ENCODE data around the gene TSPYL6. TPM values are rescaled to one million over a fixed set of nuclear protein-coding genes. Genes with fewer than 3 reads are reported as not detected.
A peak's percentile ranks its signal among the peaks of the same experiment; 100 is the strongest.

Gene TSPYL6
- total RNA-seq, 1 donor from 2014 or later = not detected

DNA sequence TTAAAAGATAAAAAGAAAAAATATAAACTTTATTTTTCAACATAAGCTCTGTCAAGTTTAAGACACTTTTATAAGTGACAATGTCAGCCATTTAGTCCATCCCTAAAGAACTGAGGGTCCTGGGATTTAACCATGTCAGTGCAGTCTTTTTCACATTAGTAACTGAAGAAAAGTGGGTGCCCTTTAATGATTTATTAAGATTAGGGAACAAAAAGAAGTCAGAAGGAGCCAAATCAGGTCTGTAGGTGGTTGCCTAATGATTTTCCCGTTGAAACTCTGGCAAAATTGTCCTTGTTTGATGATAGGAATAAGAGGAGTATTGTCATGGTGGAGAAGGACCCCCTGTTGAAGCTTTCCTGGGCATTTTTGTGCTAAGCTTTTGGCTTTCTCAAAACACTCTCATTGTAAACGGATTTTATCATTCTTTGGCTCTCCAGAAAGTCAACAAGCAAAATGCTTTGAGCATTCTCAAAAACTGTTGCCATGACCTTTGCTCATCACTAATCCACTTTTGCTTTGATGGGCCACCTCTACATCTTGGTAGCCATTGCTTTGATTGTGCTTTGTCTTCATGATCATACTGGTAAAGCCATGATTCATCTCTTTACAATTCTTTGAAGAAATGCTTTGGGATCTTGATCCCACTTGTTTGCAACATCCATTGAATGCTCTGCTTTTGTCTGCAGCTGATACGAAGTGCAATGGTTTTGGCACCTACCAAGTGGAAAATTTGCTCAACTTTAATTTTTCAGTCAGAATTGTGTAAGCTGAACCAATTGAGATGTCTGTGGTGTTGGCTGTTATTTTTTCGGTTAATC lies 22.0 kb downstream of the TSPYL6 start:
- no peak overlapping the region for H3K9ac ChIP-seq (ENCODE audit: low read depth in 1 of 3, low read length in 3 of 3)
- no peak overlapping the region for H3K27ac ChIP-seq (ENCODE audit: low read depth, low read length)
- H3K4me1 ChIP-seq (ENCODE audit: control insufficient read depth in 3 of 3, insufficient read depth in 3 of 3, low read length in 3 of 3) = no peaks in the 10 kb centered on the region
- no peak overlapping the region for H3K4me3 ChIP-seq (ENCODE audit: low read length in 3 of 3)
- H3K9me3 ChIP-seq (ENCODE audit: control insufficient read depth in 3 of 3, low read length in 3 of 3) = no peaks in the 10 kb centered on the region
- peaks cover 0 to 3% (median 0%) of the 10 kb centered on the region in 3 donors for H3K36me3 ChIP-seq (ENCODE audit: control insufficient read depth in 3 of 3, insufficient read depth in 3 of 3, low read length in 3 of 3)
- H3K27me3 ChIP-seq (ENCODE audit: control insufficient read depth in 3 of 3, insufficient read depth in 3 of 3, low read length in 3 of 3) = no peaks in the 10 kb centered on the region

DNA sequence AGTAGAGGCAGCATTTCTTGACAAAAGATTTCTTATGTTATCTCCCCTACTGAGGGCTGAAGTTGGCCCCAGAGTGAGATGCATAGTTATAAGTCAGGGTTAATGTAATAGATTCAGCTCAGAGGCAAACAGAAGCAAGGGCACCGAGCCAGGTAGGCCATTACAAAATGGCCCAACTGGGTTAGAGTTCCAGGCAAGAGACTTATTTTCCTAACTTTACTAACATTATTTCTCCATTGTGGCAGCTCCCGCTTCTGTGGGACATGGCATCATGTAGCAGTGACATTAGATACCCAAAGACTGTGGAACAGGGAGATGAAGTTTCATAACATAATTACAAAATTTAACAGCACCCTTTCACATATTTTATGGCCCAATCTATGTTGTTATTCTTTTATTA lies 27.1 kb downstream of the TSPYL6 start:
- no peaks in the 10 kb centered on the region for H3K9me3 ChIP-seq (ENCODE audit: control insufficient read depth in 3 of 3, low read length in 3 of 3)
- no peak overlapping the region for H3K27ac ChIP-seq (ENCODE audit: low read depth, low read length)
- no peak overlapping the region for H3K9ac ChIP-seq (ENCODE audit: low read depth in 1 of 3, low read length in 3 of 3)
- H3K36me3 ChIP-seq (ENCODE audit: control insufficient read depth in 3 of 3, insufficient read depth in 3 of 3, low read length in 3 of 3) = peaks cover 0 to 3% (median 0%) of the 10 kb centered on the region in 3 donors
- no peaks in the 10 kb centered on the region for H3K27me3 ChIP-seq (ENCODE audit: control insufficient read depth in 3 of 3, insufficient read depth in 3 of 3, low read length in 3 of 3)
- H3K4me1 ChIP-seq (ENCODE audit: control insufficient read depth in 3 of 3, insufficient read depth in 3 of 3, low read length in 3 of 3) = peaks cover 0 to 19% (median 0%) of the 10 kb centered on the region in 3 donors
- H3K4me3 ChIP-seq (ENCODE audit: low read length in 3 of 3) = no peak overlapping the region

DNA sequence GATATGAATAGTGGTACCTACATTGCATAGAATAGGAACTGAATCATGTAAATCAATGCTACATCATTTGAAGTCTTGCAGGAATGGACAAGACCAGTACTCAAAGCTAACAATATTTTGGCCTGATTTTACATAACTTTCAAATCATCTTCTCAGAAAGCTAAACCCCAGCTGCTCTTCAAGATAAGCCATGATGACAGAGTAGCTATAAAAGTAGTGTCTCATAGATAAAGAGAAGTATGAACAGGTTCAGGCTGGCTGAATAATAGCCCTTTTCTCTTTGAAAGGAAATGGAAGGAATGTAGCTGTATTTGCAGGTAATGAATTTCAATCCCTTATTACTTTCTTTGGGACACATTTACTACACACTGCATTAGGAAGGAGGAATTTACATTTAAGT lies 28.2 kb downstream of the TSPYL6 start:
- Histone ChIP-seq H3K9ac (ENCODE audit: low read depth in 1 of 3, low read length in 3 of 3) (no peak overlapping the region), H3K9me3 (ENCODE audit: control insufficient read depth in 3 of 3, low read length in 3 of 3) (no peaks in the 10 kb centered on the region), H3K27ac (ENCODE audit: low read depth, low read length) (no peak overlapping the region), H3K27me3 (ENCODE audit: control insufficient read depth in 3 of 3, insufficient read depth in 3 of 3, low read length in 3 of 3) (no peaks in the 10 kb centered on the region), H3K4me3 (ENCODE audit: low read length in 3 of 3) (no peak overlapping the region), H3K4me1 (ENCODE audit: control insufficient read depth in 3 of 3, insufficient read depth in 3 of 3, low read length in 3 of 3) (peaks cover 0 to 19% (median 0%) of the 10 kb centered on the region in 3 donors), H3K36me3 (ENCODE audit: control insufficient read depth in 3 of 3, insufficient read depth in 3 of 3, low read length in 3 of 3) (peaks cover 0 to 3% (median 0%) of the 10 kb centered on the region in 3 donors)

DNA sequence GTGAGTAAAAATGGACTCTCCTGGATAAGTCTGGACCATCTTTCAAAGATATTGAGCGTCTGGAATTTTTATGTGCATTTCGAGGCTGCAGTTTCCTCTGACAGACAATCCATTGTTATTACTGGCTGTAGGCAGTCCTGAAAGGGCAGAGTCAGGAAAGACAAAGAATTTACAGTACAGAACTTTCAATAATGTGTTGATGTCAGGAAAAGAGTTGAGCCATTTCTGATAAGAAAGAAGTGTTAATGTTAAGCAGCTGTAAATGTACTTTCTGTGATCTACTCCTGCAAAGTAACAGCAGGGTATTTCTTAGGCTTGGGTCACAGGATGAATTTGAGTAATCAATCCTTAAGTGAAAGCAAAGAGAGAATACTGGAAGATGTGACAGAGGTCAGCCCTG lies 29.8 kb downstream of the TSPYL6 start:
- Histone ChIP-seq H3K27me3 (ENCODE audit: control insufficient read depth in 3 of 3, insufficient read depth in 3 of 3, low read length in 3 of 3) (no peaks in the 10 kb centered on the region), H3K9ac (ENCODE audit: low read depth in 1 of 3, low read length in 3 of 3) (peak overlapping the region in 1 of 3 donors; percentile 7), H3K4me3 (ENCODE audit: low read length in 3 of 3) (no peak overlapping the region), H3K4me1 (ENCODE audit: control insufficient read depth in 3 of 3, insufficient read depth in 3 of 3, low read length in 3 of 3) (peaks cover 0 to 19% (median 0%) of the 10 kb centered on the region in 3 donors), H3K27ac (ENCODE audit: low read depth, low read length) (no peak overlapping the region), H3K36me3 (ENCODE audit: control insufficient read depth in 3 of 3, insufficient read depth in 3 of 3, low read length in 3 of 3) (no peaks in the 10 kb centered on the region), H3K9me3 (ENCODE audit: control insufficient read depth in 3 of 3, low read length in 3 of 3) (no peaks in the 10 kb centered on the region)

DNA sequence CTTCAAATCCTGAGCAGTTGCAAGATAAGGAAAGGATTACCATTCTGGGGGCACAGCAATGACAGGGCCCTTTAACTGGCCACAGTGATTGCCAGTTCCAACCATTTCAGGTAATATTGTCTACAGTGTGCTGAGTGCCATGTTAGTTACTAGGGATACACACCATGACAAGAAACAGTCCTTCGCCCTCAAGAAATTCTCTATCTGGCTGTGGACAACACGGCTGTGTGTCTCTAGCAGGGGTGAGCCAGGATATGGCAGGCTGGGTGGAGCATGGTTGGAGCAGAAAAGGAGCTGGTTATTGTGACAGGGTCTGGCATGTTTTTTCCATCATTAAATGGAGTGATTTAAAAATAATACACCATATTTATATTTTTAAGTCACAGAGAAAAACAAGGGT lies 31.0 kb downstream of the TSPYL6 start:
- no peaks in the 10 kb centered on the region for H3K9me3 ChIP-seq (ENCODE audit: control insufficient read depth in 3 of 3, low read length in 3 of 3)
- no peak overlapping the region for H3K4me3 ChIP-seq (ENCODE audit: low read length in 3 of 3)
- H3K27me3 ChIP-seq (ENCODE audit: control insufficient read depth in 3 of 3, insufficient read depth in 3 of 3, low read length in 3 of 3) = no peaks in the 10 kb centered on the region
- peaks cover 0 to 19% (median 0%) of the 10 kb centered on the region in 3 donors for H3K4me1 ChIP-seq (ENCODE audit: control insufficient read depth in 3 of 3, insufficient read depth in 3 of 3, low read length in 3 of 3)
- H3K36me3 ChIP-seq (ENCODE audit: control insufficient read depth in 3 of 3, insufficient read depth in 3 of 3, low read length in 3 of 3) = no peaks in the 10 kb centered on the region
- no peak overlapping the region for H3K9ac ChIP-seq (ENCODE audit: low read depth in 1 of 3, low read length in 3 of 3)
- no peak overlapping the region for H3K27ac ChIP-seq (ENCODE audit: low read depth, low read length)

DNA sequence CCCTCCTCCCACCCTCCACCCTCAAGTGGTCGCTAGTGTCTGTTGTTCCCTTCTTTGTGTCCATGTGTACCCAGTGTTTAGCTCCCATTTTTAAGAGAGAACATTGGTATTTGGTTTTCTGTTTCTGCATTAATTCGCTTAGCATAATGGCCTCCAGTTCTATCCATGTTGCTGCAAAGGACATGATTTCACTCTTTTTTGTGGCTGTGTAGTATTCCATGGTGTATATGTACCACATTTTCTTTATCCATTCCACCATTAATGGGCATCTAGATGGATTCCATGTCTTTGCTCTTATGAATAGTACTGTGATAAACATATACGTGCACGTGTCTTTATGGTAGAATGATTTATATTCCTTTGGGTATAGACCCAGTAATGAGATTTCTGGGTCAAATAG lies 42.9 kb downstream of the TSPYL6 start:
- peaks cover 0 to 10% (median 4%) of the 10 kb centered on the region in 3 donors for H3K4me1 ChIP-seq (ENCODE audit: control insufficient read depth in 3 of 3, insufficient read depth in 3 of 3, low read length in 3 of 3)
- no peaks in the 10 kb centered on the region for H3K9me3 ChIP-seq (ENCODE audit: control insufficient read depth in 3 of 3, low read length in 3 of 3)
- no peaks in the 10 kb centered on the region for H3K27me3 ChIP-seq (ENCODE audit: control insufficient read depth in 3 of 3, insufficient read depth in 3 of 3, low read length in 3 of 3)
- no peak overlapping the region for H3K4me3 ChIP-seq (ENCODE audit: low read length in 3 of 3)
- no peak overlapping the region for H3K27ac ChIP-seq (ENCODE audit: low read depth, low read length)
- H3K36me3 ChIP-seq (ENCODE audit: control insufficient read depth in 3 of 3, insufficient read depth in 3 of 3, low read length in 3 of 3) = no peaks in the 10 kb centered on the region
- no peak overlapping the region for H3K9ac ChIP-seq (ENCODE audit: low read depth in 1 of 3, low read length in 3 of 3)

DNA sequence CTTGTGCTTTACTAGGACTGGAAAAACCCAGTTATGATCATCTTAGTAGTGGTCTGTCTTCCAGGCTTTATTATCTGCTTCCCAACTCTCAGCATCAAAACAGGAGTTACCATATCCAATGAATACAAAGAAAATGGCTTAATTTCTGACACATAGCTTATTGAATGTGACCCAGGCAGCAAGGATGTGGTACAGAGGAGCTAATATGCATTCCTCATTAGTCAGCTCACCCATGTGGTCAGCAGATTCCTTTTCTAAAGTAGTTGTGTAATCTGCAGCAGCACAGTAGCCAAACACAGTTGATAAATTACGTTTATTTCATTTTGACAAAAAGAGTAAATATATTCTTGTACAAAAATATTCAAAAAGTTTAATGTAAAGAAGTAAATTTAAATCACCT lies 43.6 kb downstream of the TSPYL6 start:
- Histone ChIP-seq H3K4me3 (ENCODE audit: low read length in 3 of 3) (no peak overlapping the region), H3K4me1 (ENCODE audit: control insufficient read depth in 3 of 3, insufficient read depth in 3 of 3, low read length in 3 of 3) (peaks cover 0 to 14% (median 7%) of the 10 kb centered on the region in 3 donors), H3K36me3 (ENCODE audit: control insufficient read depth in 3 of 3, insufficient read depth in 3 of 3, low read length in 3 of 3) (no peaks in the 10 kb centered on the region), H3K9ac (ENCODE audit: low read depth in 1 of 3, low read length in 3 of 3) (no peak overlapping the region), H3K9me3 (ENCODE audit: control insufficient read depth in 3 of 3, low read length in 3 of 3) (no peaks in the 10 kb centered on the region), H3K27ac (ENCODE audit: low read depth, low read length) (no peak overlapping the region), H3K27me3 (ENCODE audit: control insufficient read depth in 3 of 3, insufficient read depth in 3 of 3, low read length in 3 of 3) (no peaks in the 10 kb centered on the region)

DNA sequence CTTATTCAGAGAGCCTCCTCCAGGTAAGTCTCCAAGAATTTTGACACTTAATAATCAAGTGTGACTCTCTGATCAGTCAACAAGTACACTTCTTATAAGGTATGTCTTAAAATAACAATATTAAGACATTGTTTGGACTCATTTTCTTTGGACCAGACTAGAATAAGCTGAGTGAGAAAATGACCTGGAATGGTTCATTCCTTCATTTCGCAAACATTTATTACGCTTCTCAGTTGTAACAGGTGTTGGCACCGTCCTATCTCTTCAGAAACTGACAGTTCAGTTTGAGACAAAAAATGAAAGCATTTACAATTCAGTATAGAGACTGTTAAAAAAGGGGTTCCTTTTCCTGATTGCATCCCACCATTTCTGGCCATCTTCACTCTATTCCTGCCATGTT lies 46.6 kb downstream of the TSPYL6 start:
- no peaks in the 10 kb centered on the region for H3K27me3 ChIP-seq (ENCODE audit: control insufficient read depth in 3 of 3, insufficient read depth in 3 of 3, low read length in 3 of 3)

DNA sequence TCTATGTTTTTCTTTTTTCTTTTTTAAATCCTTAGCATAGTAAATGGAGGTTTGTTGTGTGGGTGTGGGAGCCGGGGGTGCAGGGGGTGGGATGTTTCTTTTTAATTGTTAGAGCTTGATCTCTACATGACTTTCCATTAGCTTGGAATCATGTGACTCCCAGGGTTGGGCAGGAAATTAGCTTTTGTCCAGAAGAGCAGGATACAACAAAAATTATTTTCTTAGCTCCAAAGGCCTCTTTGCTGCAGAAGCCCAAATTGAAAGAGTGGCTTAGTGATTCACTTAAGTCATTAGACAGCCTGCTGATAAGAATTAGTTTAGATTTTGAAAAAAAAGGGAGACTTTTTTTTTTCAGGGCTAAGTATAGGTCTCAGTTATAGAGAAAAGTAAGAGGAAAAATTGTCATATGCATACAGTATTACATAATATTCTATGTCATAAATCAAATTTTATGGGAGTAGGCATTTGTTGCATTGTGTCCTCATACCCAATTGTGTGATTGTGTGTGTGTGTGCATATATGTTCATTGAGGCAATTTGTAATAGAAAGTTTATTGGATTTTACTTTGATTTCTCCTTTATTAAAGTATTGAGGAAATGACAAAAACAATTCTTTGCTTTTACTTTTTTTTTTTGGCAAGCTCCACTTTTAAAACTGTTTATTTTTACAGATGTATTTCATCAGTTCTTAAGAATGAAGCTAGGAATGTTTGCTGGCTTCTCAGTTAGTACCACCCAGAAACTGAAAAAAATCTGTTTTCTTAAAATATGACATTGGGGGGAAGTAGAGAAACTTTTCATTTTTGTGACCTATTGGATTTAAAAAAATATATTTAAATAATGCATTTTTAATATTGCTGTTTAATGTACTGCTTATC lies 47.4 kb downstream of the TSPYL6 start:
- Histone ChIP-seq H3K4me3 (ENCODE audit: low read length in 3 of 3) (no peak overlapping the region), H3K27me3 (ENCODE audit: control insufficient read depth in 3 of 3, insufficient read depth in 3 of 3, low read length in 3 of 3) (no peaks in the 10 kb centered on the region), H3K9me3 (ENCODE audit: control insufficient read depth in 3 of 3, low read length in 3 of 3) (no peaks in the 10 kb centered on the region), H3K36me3 (ENCODE audit: control insufficient read depth in 3 of 3, insufficient read depth in 3 of 3, low read length in 3 of 3) (no peaks in the 10 kb centered on the region), H3K9ac (ENCODE audit: low read depth in 1 of 3, low read length in 3 of 3) (peak overlapping the region in 1 of 3 donors; percentile 17), H3K4me1 (ENCODE audit: control insufficient read depth in 3 of 3, insufficient read depth in 3 of 3, low read length in 3 of 3) (peaks cover 0 to 14% (median 7%) of the 10 kb centered on the region in 3 donors), H3K27ac (ENCODE audit: low read depth, low read length) (no peak overlapping the region)

More for the DNA sequence above, 46.6 kb downstream of the TSPYL6 start:
- Histone ChIP-seq H3K4me3 (ENCODE audit: low read length in 3 of 3) (no peak overlapping the region), H3K9ac (ENCODE audit: low read depth in 1 of 3, low read length in 3 of 3) (no peak overlapping the region), H3K27ac (ENCODE audit: low read depth, low read length) (no peak overlapping the region), H3K4me1 (ENCODE audit: control insufficient read depth in 3 of 3, insufficient read depth in 3 of 3, low read length in 3 of 3) (peaks cover 0 to 14% (median 7%) of the 10 kb centered on the region in 3 donors), H3K36me3 (ENCODE audit: control insufficient read depth in 3 of 3, insufficient read depth in 3 of 3, low read length in 3 of 3) (no peaks in the 10 kb centered on the region), H3K9me3 (ENCODE audit: control insufficient read depth in 3 of 3, low read length in 3 of 3) (no peaks in the 10 kb centered on the region)
